SK-N-SH treated with all-trans-retinoic acid at 6 μM for 48 hours (cell line): ENCODE data around the gene CXCR6.

ENCODE experiments used
- ARNTL ChIP-seq: fragments of 450-650 bp; formaldehyde crosslinking; IDR thresholded peaks from 2 replicates; pipeline ENCODE4 v1.5.0; 2020; ENCODE audit warnings: low read depth, mild to moderate bottlenecking, moderate library complexity, borderline replicate concordance
- CSRNP3 ChIP-seq: fragments of 250-450 bp; sonication (Bioruptor Pico); IDR thresholded peaks from 2 replicates; pipeline ENCODE4 v1.5.1; 2021; ENCODE audit warnings: mild to moderate bottlenecking, moderate library complexity
- ZFP3 ChIP-seq: fragments of 250-450 bp; sonication (Bioruptor Pico); IDR thresholded peaks from 2 replicates; pipeline ENCODE4 v1.5.0; 2020; ENCODE audit warnings: mild to moderate bottlenecking, moderate library complexity
- ZNF8 ChIP-seq: fragments of 450-650 bp; formaldehyde crosslinking; IDR thresholded peaks from 2 replicates; pipeline ENCODE4 v1.5.0; 2020; ENCODE audit warnings: mild to moderate bottlenecking, moderate library complexity

- TF ChIP-seq ZNF8 (CRISPR knock-in tag): no peak
- TF ChIP-seq ARNTL: no peak
- no peak for TF ChIP-seq ZFP3 (CRISPR knock-in tag)
- no peak for TF ChIP-seq CSRNP3
Measured at GRCh38 chr3:45969116-45969515, 25.9 kb downstream of the CXCR6 start.
